ENCODE data around the gene AMN1. TPM values are rescaled to one million over a fixed set of nuclear protein-coding genes. Genes with fewer than 3 reads are reported as not detected.

AMN1 gene
- total and polyA plus RNA-seq, 2 of the 13 experiments (the other 11 are each of a cell fraction or from before 2014, with no cell fraction given) = 7.5 to 26.5 TPM

- TF ChIP-seq, protein P1, sequence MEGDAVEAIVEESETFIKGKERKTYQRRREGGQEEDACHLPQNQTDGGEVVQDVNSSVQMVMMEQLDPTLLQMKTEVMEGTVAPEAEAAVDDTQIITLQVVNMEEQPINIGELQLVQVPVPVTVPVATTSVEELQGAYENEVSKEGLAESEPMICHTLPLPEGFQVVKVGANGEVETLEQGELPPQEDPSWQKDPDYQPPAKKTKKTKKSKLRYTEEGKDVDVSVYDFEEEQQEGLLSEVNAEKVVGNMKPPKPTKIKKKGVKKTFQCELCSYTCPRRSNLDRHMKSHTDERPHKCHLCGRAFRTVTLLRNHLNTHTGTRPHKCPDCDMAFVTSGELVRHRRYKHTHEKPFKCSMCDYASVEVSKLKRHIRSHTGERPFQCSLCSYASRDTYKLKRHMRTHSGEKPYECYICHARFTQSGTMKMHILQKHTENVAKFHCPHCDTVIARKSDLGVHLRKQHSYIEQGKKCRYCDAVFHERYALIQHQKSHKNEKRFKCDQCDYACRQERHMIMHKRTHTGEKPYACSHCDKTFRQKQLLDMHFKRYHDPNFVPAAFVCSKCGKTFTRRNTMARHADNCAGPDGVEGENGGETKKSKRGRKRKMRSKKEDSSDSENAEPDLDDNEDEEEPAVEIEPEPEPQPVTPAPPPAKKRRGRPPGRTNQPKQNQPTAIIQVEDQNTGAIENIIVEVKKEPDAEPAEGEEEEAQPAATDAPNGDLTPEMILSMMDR (CRISPR knock-in tag; IDR thresholded peaks at IDR 0.05) = no peak
- TF ChIP-seq ZZZ3 (CRISPR knock-in tag; IDR thresholded peaks at IDR 0.05; ENCODE audit: borderline replicate concordance) (no peak), PHF21A (CRISPR knock-in tag; IDR thresholded peaks at IDR 0.05) (0 out of 2 replicates have a peak, but pooled peaks have one; percentile 14), FOXP1 (IDR thresholded peaks at IDR 0.05) (peak; percentile 39; the same call in 1 of the 2 replicates), FOXP1 (CRISPR knock-in tag; IDR thresholded peaks at IDR 0.05) (peak; percentile 85), ZNF652 (CRISPR knock-in tag; IDR thresholded peaks at IDR 0.05; ENCODE audit: borderline replicate concordance, low read depth) (peak; percentile 84), HNRNPL (IDR thresholded peaks at IDR 0.05; ENCODE audit: low read depth, low read length) (no peak), ZNF577 (CRISPR knock-in tag; IDR thresholded peaks at IDR 0.05; ENCODE audit: borderline replicate concordance, low read depth) (no peak), ZNF337 (CRISPR knock-in tag; IDR thresholded peaks at IDR 0.05; ENCODE audit: borderline replicate concordance, low read depth) (no peak), KLF11 (CRISPR knock-in tag; IDR thresholded peaks at IDR 0.05) (no peak), ZNF44 (CRISPR knock-in tag; IDR thresholded peaks at IDR 0.05) (no peak), ZNF547 (CRISPR knock-in tag; IDR thresholded peaks at IDR 0.05) (no peak), CC2D1A (CRISPR knock-in tag; IDR thresholded peaks at IDR 0.05) (no peak), ZBTB44 (CRISPR knock-in tag; IDR thresholded peaks at IDR 0.05) (no peak)
- TF ChIP-seq, protein P2, sequence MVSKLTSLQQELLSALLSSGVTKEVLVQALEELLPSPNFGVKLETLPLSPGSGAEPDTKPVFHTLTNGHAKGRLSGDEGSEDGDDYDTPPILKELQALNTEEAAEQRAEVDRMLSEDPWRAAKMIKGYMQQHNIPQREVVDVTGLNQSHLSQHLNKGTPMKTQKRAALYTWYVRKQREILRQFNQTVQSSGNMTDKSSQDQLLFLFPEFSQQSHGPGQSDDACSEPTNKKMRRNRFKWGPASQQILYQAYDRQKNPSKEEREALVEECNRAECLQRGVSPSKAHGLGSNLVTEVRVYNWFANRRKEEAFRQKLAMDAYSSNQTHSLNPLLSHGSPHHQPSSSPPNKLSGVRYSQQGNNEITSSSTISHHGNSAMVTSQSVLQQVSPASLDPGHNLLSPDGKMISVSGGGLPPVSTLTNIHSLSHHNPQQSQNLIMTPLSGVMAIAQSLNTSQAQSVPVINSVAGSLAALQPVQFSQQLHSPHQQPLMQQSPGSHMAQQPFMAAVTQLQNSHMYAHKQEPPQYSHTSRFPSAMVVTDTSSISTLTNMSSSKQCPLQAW (CRISPR knock-in tag; IDR thresholded peaks at IDR 0.05) = no peak
- TF ChIP-seq, protein P3, sequence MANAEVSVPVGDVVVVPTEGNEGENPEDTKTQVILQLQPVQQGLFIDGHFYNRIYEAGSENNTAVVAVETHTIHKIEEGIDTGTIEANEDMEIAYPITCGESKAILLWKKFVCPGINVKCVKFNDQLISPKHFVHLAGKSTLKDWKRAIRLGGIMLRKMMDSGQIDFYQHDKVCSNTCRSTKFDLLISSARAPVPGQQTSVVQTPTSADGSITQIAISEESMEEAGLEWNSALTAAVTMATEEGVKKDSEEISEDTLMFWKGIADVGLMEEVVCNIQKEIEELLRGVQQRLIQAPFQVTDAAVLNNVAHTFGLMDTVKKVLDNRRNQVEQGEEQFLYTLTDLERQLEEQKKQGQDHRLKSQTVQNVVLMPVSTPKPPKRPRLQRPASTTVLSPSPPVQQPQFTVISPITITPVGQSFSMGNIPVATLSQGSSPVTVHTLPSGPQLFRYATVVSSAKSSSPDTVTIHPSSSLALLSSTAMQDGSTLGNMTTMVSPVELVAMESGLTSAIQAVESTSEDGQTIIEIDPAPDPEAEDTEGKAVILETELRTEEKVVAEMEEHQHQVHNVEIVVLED (CRISPR knock-in tag; IDR thresholded peaks at IDR 0.05; ENCODE audit: borderline replicate concordance) = no peak
- TF ChIP-seq, protein P4, sequence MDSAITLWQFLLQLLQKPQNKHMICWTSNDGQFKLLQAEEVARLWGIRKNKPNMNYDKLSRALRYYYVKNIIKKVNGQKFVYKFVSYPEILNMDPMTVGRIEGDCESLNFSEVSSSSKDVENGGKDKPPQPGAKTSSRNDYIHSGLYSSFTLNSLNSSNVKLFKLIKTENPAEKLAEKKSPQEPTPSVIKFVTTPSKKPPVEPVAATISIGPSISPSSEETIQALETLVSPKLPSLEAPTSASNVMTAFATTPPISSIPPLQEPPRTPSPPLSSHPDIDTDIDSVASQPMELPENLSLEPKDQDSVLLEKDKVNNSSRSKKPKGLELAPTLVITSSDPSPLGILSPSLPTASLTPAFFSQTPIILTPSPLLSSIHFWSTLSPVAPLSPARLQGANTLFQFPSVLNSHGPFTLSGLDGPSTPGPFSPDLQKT (CRISPR knock-in tag; IDR thresholded peaks at IDR 0.05; ENCODE audit: borderline replicate concordance) = no peak
- TF ChIP-seq, protein P5, sequence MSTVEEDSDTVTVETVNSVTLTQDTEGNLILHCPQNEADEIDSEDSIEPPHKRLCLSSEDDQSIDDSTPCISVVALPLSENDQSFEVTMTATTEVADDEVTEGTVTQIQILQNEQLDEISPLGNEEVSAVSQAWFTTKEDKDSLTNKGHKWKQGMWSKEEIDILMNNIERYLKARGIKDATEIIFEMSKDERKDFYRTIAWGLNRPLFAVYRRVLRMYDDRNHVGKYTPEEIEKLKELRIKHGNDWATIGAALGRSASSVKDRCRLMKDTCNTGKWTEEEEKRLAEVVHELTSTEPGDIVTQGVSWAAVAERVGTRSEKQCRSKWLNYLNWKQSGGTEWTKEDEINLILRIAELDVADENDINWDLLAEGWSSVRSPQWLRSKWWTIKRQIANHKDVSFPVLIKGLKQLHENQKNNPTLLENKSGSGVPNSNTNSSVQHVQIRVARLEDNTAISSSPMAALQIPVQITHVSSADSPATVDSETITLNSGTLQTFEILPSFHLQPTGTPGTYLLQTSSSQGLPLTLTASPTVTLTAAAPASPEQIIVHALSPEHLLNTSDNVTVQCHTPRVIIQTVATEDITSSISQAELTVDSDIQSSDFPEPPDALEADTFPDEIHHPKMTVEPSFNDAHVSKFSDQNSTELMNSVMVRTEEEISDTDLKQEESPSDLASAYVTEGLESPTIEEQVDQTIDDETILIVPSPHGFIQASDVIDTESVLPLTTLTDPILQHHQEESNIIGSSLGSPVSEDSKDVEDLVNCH (CRISPR knock-in tag; IDR thresholded peaks at IDR 0.05) = no peak
These were observed 14.2 kb downstream of the AMN1 start (continued) for GRCh38 chr12:31714406-31715271.

All from HepG2 (cell line).